Keratinocyte (primary cell): ENCODE data around the gene FAM193B. TPM values are rescaled to one million over a fixed set of nuclear protein-coding genes. Genes with fewer than 3 reads are reported as not detected.

ENCODE experiments used
- DNase-seq: peaks from one replicate; pipeline ENCODE4 v3.0.0-alpha.2; 2011; ENCODE audit warnings: low read depth, missing footprints, low spot score
- FAIRE-seq: peaks from 2 replicates; lab custom pipeline; 2011; peaks lifted over from hg19 to GRCh38; lab: Jason Lieb, UNC
- H2AFZ ChIP-seq: 2 replicates; pipeline ENCODE4 v1.6.0; 2012; ENCODE audit warnings: low read length, control low read depth, inconsistent platforms; ENCODE audit not compliant: control insufficient read depth
- H3K27ac ChIP-seq: 2 replicates; pipeline ENCODE4 v1.5.1; 2011; ENCODE audit warnings: low read length; ENCODE audit not compliant: control insufficient read depth, insufficient read depth
- H3K27me3 ChIP-seq: 3 replicates; pipeline ENCODE4 v1.6.0; 2011; ENCODE audit warnings: low read length; ENCODE audit not compliant: control insufficient read depth, insufficient read depth; ENCODE audit errors: extremely low read depth
- H3K36me3 ChIP-seq, 2 experiments: 2 replicates in 1 of 2; 3 replicates in 1 of 2; pipeline ENCODE4 v1.5.1; 2011; ENCODE audit warnings: low read length in 2 of 2, mild to moderate bottlenecking in 1 of 2; ENCODE audit not compliant: control insufficient read depth in 2 of 2, insufficient read depth in 2 of 2; ENCODE audit errors: extremely low read depth in 1 of 2
- H3K4me1 ChIP-seq: 3 replicates; pipeline ENCODE4 v1.5.1; 2011; ENCODE audit warnings: low read length; ENCODE audit not compliant: control insufficient read depth, insufficient read depth; ENCODE audit errors: extremely low read depth
- H3K4me2 ChIP-seq: 3 replicates; pipeline ENCODE4 v1.6.0; 2011; ENCODE audit warnings: low read depth, low read length; ENCODE audit not compliant: control insufficient read depth, insufficient read depth; ENCODE audit errors: extremely low read depth
- H3K4me3 ChIP-seq, 3 experiments: fragments of 200-600 bp in 1 of 3; sonication (generic) in 1 of 3; 2 replicates in 2 of 3; 3 replicates in 1 of 3; pipeline ENCODE4 v1.5.1; 2011 to 2016; ENCODE audit warnings: low read length in 3 of 3, mild to moderate bottlenecking in 3 of 3, control low read depth in 2 of 3, inconsistent platforms in 1 of 3, low read depth in 1 of 3, mixed read lengths in 1 of 3, mixed run types in 1 of 3, moderate library complexity in 1 of 3; ENCODE audit not compliant: control insufficient read depth in 2 of 3, insufficient read depth in 2 of 3; ENCODE audit errors: extremely low read depth in 1 of 3
- H3K79me2 ChIP-seq: 2 replicates; pipeline ENCODE4 v1.6.0; 2012; ENCODE audit warnings: low read length; ENCODE audit not compliant: control insufficient read depth, insufficient read depth
- H3K9ac ChIP-seq: 3 replicates; pipeline ENCODE4 v1.6.0; 2011; ENCODE audit warnings: low read length; ENCODE audit not compliant: control insufficient read depth, insufficient read depth; ENCODE audit errors: extremely low read depth
- H3K9me1 ChIP-seq: 3 replicates; pipeline ENCODE4 v1.6.0; 2011; ENCODE audit warnings: low read length; ENCODE audit not compliant: control insufficient read depth, insufficient read depth; ENCODE audit errors: extremely low read depth
- H3K9me3 ChIP-seq: 2 replicates; pipeline ENCODE4 v1.5.1; 2012; ENCODE audit warnings: low read depth, low read length; ENCODE audit not compliant: control insufficient read depth
- H4K20me1 ChIP-seq: 3 replicates; pipeline ENCODE4 v1.6.0; 2011; ENCODE audit warnings: low read length; ENCODE audit not compliant: control insufficient read depth, insufficient read depth; ENCODE audit errors: extremely low read depth
- CTCF ChIP-seq, 3 experiments: IDR thresholded peaks in 1 of 3; conservative IDR thresholded peaks in 1 of 3; optimal IDR thresholded peaks in 1 of 3; 2 replicates in 2 of 3; 3 replicates in 1 of 3; pipeline versions ENCODE3 to v1.5.1; 2011; ENCODE audit warnings: low read length in 3 of 3, mild to moderate bottlenecking in 3 of 3, moderate library complexity in 2 of 3, control low read depth in 1 of 3, inconsistent platforms in 1 of 3; ENCODE audit not compliant: insufficient read depth in 2 of 3; ENCODE audit errors: extremely low read depth in 1 of 3
- EZH2 ChIP-seq: IDR thresholded peaks from one replicate; pipeline ENCODE4 v1.6.1; 2012; ENCODE audit warnings: inconsistent platforms, mild to moderate bottlenecking, low read length, moderate library complexity
- dilution Hi-C: fragments of 300-500 bp; cut with MboI; formaldehyde crosslinking; loops from one replicate; pipeline ENCODE4 v1.7.0; 2020; ENCODE audit warnings: low sequenced_read_pairs; ENCODE audit not compliant: extremely low pct_ligation_motif_present
- polyA plus RNA-seq, 5 experiments: library from polyadenylated mRNA; depleted of rRNA in 3 of 5; stranded (reverse) in 3 of 5; stranded (forward) in 1 of 5; unstranded in 1 of 5; fragments of >200 nt; gene quantifications; 1 replicate in 1 of 5; 2 replicates in 3 of 5; 3 replicates in 1 of 5; pipeline versions ENCODE4 v1.2.1 to v1.2.3, GENCODE V29; 2011 to 2012; ENCODE audit warnings: missing spikeins in 2 of 5, low read depth in 1 of 5, low replicate concordance in 1 of 5

FAM193B gene
- polyA plus RNA-seq, 1 donor (not counting 4 experiments of a cell fraction or from before 2014, with no cell fraction given), result 27.5 TPM

- Histone ChIP-seq H2AFZ (no peak overlapping the region), H3K27me3 (no peaks in the 10 kb centered on the region), H3K27ac (no peak overlapping the region), H3K79me2 (peaks cover 3% of the 10 kb centered on the region), H3K4me1 (no peaks in the 10 kb centered on the region), H3K9ac (no peak overlapping the region), H4K20me1 (peaks cover 4% of the 10 kb centered on the region), H3K36me3 (peaks cover 41 to 48% of the 10 kb centered on the region in 2 experiments), H3K4me3 (no peak overlapping the region), H3K4me2 (no peak overlapping the region), H3K9me1 (no peaks in the 10 kb centered on the region), H3K9me3 (no peaks in the 10 kb centered on the region)
- dilution Hi-C loops, result no loop called here
- TF ChIP-seq EZH2 (no peak), CTCF (optimal IDR thresholded peaks at IDR 0.05 in 1 of 3, IDR thresholded peaks at IDR 0.05 in 1 of 3, conservative IDR thresholded peaks at IDR 0.05 in 1 of 3; ENCODE audit: extremely low read depth in 1 of 3, insufficient read depth in 2 of 3, low read length in 3 of 3) (no peak)
- no peak for FAIRE-seq
- no peak for DNase-seq
Measured at GRCh38 chr5:177484902-177485549, 69.3 kb downstream of the FAM193B start.

GRCh38 chr5:177483994-177484901 lies 70.1 kb downstream of the FAM193B start:
- Histone ChIP-seq H3K27ac (no peak overlapping the region), H3K27me3 (no peaks in the 10 kb centered on the region), H3K9ac (no peak overlapping the region), H3K9me3 (no peaks in the 10 kb centered on the region), H2AFZ (no peak overlapping the region), H3K9me1 (no peaks in the 10 kb centered on the region), H3K79me2 (no peaks in the 10 kb centered on the region), H3K4me2 (no peak overlapping the region), H3K4me1 (peaks cover 4% of the 10 kb centered on the region), H3K4me3 (no peak overlapping the region), H3K36me3 (peaks cover 36 to 43% of the 10 kb centered on the region in 2 experiments), H4K20me1 (peaks cover 2% of the 10 kb centered on the region)
- TF ChIP-seq EZH2 (no peak), CTCF (optimal IDR thresholded peaks at IDR 0.05 in 1 of 3, IDR thresholded peaks at IDR 0.05 in 1 of 3, conservative IDR thresholded peaks at IDR 0.05 in 1 of 3; ENCODE audit: extremely low read depth in 1 of 3, insufficient read depth in 2 of 3, low read length in 3 of 3) (no peak)
- no peak for DNase-seq
- dilution Hi-C loops, result no loop called here
- no peak for FAIRE-seq
